ENCODE data around the gene SREBF1. TPM values are rescaled to one million over a fixed set of nuclear protein-coding genes. Genes with fewer than 3 reads are reported as not detected.

Gene SREBF1
- total RNA-seq, 1 donor from 2014 or later = 34.3 TPM

DNA sequence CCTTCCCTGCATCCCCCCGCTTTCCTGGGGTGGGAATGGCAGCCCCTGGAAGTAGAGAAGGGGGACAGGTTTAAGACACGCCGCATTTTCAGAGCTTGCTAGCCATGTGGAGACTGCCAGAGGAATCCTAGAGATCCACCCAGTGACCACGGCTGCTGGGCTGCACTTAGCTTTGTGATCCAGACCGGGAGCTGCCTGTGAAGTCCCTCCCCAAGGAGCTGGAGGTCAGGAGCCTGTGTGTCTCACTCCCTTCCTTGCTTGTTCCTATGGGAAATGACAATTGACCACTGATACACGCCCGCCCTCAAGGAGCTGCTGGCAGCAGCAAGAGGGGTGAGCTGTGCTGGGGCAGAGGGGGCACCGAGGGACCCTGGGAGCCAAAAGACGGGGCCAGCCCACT lies 73.7 kb downstream of the SREBF1 start:
- DNase-seq (ENCODE audit: low read depth, low spot score) = no peak

GRCh38 chr17:17762744-17763105 lies 74.1 kb downstream of the SREBF1 start:
- DNase-seq (ENCODE audit: low read depth, low spot score) = no peak

Other genes with a start within 250 kb of the SREBF1 start
- gene PEMT, start 245.3 kb downstream of the SREBF1 start, total RNA-seq = 21.0 and 29.9 TPM in 2 replicates
- gene RAI1, start 155.5 kb downstream of the SREBF1 start, total RNA-seq = 6.9 and 9.5 TPM in 2 replicates
- 14.3 and 19.8 TPM in 2 replicates for gene TOM1L2, start 135.4 kb upstream of the SREBF1 start, total RNA-seq
- 1.1 TPM in 2 replicates for gene DRC3, start 135.9 kb upstream of the SREBF1 start, total RNA-seq
- 21.2 and 23.3 TPM in 2 replicates for gene ATPAF2, start 202.2 kb upstream of the SREBF1 start, total RNA-seq
- 6.1 and 7.9 TPM in 2 replicates for gene GID4, start 202.4 kb upstream of the SREBF1 start, total RNA-seq